Adrenal gland (tissue), 5 donors: ENCODE measurements around the gene AMER3.

Source experiments
- POLR2A ChIP-seq, 2 donors: fragments of 450-650 bp; IDR thresholded peaks; one replicate each; pipeline ENCODE4 v1.6.1; 2017; ENCODE audit warnings: antibody characterized with exemption in 2 of 2, mild to moderate bottlenecking in 2 of 2, moderate library complexity in 1 of 2
- TF ChIP-seq, protein P1 (sequence below), 6 experiments: fragments of 450-650 bp in 4 of 6; fragments of 200-600 bp in 2 of 6; sonication (generic) in 1 of 6; IDR thresholded peaks; 1 replicate in 5 of 6; 2 replicates in 1 of 6; pipeline versions ENCODE4 v1.5.1 to v1.8.0; 2016 to 2021; ENCODE audit warnings: antibody characterized with exemption in 6 of 6, mild to moderate bottlenecking in 2 of 6, moderate library complexity in 1 of 6
- donor health status: DM: no; HTN: no; CAD: no.

DNA sequence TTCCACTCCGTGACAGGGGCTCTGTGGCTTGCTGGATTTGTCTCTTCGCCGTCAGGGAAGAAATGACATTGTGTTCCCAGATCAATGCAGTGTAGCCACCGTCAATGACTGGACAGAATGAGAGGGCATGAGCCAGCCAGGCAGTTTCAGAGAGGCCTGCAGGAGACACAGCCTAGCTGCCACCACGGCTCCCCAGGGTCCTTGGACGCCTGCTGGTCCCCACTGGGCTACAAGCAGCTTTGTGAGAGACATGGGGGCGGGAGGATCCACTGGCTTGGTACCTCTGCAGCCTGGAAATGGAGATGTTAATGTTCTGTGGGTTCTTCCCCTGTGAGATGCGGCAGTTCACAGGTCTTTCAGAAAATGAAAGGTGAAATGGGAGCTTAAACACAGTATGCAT lies 12.1 kb upstream of the AMER3 start:
- TF ChIP-seq, protein P1, sequence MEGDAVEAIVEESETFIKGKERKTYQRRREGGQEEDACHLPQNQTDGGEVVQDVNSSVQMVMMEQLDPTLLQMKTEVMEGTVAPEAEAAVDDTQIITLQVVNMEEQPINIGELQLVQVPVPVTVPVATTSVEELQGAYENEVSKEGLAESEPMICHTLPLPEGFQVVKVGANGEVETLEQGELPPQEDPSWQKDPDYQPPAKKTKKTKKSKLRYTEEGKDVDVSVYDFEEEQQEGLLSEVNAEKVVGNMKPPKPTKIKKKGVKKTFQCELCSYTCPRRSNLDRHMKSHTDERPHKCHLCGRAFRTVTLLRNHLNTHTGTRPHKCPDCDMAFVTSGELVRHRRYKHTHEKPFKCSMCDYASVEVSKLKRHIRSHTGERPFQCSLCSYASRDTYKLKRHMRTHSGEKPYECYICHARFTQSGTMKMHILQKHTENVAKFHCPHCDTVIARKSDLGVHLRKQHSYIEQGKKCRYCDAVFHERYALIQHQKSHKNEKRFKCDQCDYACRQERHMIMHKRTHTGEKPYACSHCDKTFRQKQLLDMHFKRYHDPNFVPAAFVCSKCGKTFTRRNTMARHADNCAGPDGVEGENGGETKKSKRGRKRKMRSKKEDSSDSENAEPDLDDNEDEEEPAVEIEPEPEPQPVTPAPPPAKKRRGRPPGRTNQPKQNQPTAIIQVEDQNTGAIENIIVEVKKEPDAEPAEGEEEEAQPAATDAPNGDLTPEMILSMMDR (IDR thresholded peaks at IDR 0.05) = no peak
- TF ChIP-seq POLR2A (IDR thresholded peaks at IDR 0.05) = no peak
